Occipital lobe (tissue), 2 donors: Measurements from ENCODE around the gene SMIM27. TPM values are rescaled to one million over a fixed set of nuclear protein-coding genes. Genes with fewer than 3 reads are reported as not detected.
A peak's percentile ranks its signal among the peaks of the same experiment; 100 is the strongest.
"Not testable (repeated sequence)": the region's sequence is repeated elsewhere in the genome, so short reads cannot be mapped to it uniquely, and the experiment has no call there.

Source experiments
- DNase-seq: peaks from one replicate; lab custom pipeline; 2025; lab: John Stamatoyannopoulos, UW
- total RNA-seq: library from RNA; depleted of rRNA; stranded (reverse); fragments of >200 nt; gene quantifications from one replicate; pipeline ENCODE4 v1.2.3, GENCODE V29; 2014

The SMIM27 gene
- total RNA-seq: 4.4 TPM

- peak; percentile 92 for DNase-seq
Measured at GRCh38 chr9:32552172-32552872, at the start of gene SMIM27, which contains the start of gene TOPORS. TSS of gene SMIM27 (plus strand) at chr9:32552327. CDS start at chr9:32552435, 108 bp downstream. TSS of gene TOPORS (minus strand) at chr9:32552586. CDS start at chr9:32552436, 150 bp downstream.

- DNase-seq: no peak
Measured at GRCh38 chr9:32502464-32502863, 49.7 kb upstream of the SMIM27 start.

GRCh38 chr9:32503008-32503407 is 49.1 kb upstream of the SMIM27 start:
- no peak for DNase-seq

- no peak for DNase-seq
Measured at GRCh38 chr9:32508728-32509127, 43.4 kb upstream of the SMIM27 start.

- DNase-seq: no peak
Measured at GRCh38 chr9:32516241-32516640, 35.9 kb upstream of the SMIM27 start.

- DNase-seq: no peak
Measured at GRCh38 chr9:32518276-32518675, 33.9 kb upstream of the SMIM27 start.

GRCh38 chr9:32523910-32524309 is 28.2 kb upstream of the SMIM27 start:
- no peak for DNase-seq

- DNase-seq: not testable (repeated sequence)
Measured at GRCh38 chr9:32524558-32524891, 27.6 kb upstream of the SMIM27 start.

GRCh38 chr9:32524892-32525708 is 27.0 kb upstream of the SMIM27 start:
- DNase-seq: no peak

- no peak for DNase-seq
Measured at GRCh38 chr9:32525709-32526030, 26.5 kb upstream of the SMIM27 start.

GRCh38 chr9:32526041-32526706 is 26.0 kb upstream of the SMIM27 start, which contains the start of gene RIGI:
TSS of gene RIGI (minus strand) at chr9:32526196. CDS start at chr9:32526166, 30 bp downstream.
- DNase-seq: peak; percentile 81

GRCh38 chr9:32526707-32527048 is 25.4 kb upstream of the SMIM27 start:
- no peak for DNase-seq

- DNase-seq: no peak
Measured at GRCh38 chr9:32533336-32533735, 18.8 kb upstream of the SMIM27 start.

- DNase-seq: no peak
Measured at GRCh38 chr9:32533816-32534215, 18.3 kb upstream of the SMIM27 start.

- DNase-seq: no peak
Measured at GRCh38 chr9:32543047-32543446, 9.1 kb upstream of the SMIM27 start.

- no peak for DNase-seq
Measured at GRCh38 chr9:32545884-32546283, 6.2 kb upstream of the SMIM27 start.

GRCh38 chr9:32548213-32548612 is 3.9 kb upstream of the SMIM27 start:
- not testable (repeated sequence) for DNase-seq

GRCh38 chr9:32550150-32550561 is 2.0 kb upstream of the SMIM27 start:
- peak; percentile 8 for DNase-seq

GRCh38 chr9:32550562-32551275 is 1.4 kb upstream of the SMIM27 start:
- peak; percentile 89 for DNase-seq

- no peak for DNase-seq
Measured at GRCh38 chr9:32551276-32552051, 663 bp upstream of the SMIM27 start.

- DNase-seq: no peak
Measured at GRCh38 chr9:32554107-32554506, 2.0 kb downstream of the SMIM27 start.
